Measurements from ENCODE around the gene SMYD3. TPM values are rescaled to one million over a fixed set of nuclear protein-coding genes. Genes with fewer than 3 reads are reported as not detected.

Gene SMYD3
- total RNA-seq, 1 experiment from 2014 or later = 29.6 TPM

DNA sequence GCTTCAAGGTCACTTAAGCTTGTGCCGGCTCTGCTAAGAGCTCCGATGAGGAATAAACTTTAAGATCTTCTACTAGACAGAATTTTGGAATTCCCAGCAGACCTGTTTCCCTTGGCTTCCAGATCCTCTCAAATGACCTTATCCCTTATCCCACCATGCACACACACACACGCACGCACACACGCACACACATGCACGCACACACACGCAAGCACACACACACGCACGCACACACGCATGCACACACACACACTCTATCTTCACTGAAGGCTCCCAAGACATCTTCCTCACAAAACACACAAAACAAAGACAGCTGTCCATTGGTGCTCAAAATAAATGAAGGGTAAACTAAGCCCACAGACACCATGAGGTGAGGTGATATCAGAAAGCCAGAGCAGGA lies 692.4 kb downstream of the SMYD3 start:
- Histone ChIP-seq H3K27ac (no peak overlapping the region), H3F3A (ENCODE audit: insufficient read depth, low read depth) (no peaks in the 10 kb centered on the region), H3K79me2 (ENCODE audit: low read depth) (no peaks in the 10 kb centered on the region), H3K4me2 (no peak overlapping the region), H3K4me3 (no peak overlapping the region), H3K27me3 (ENCODE audit: insufficient read depth, low read depth) (no peaks in the 10 kb centered on the region), H2AFZ (no peak overlapping the region), H3K9me2 (ENCODE audit: insufficient read depth) (no peaks in the 10 kb centered on the region), H3K4me1 (replicated peaks; ENCODE audit: insufficient read depth) (no peaks in the 10 kb centered on the region), H3K9me3 (ENCODE audit: insufficient read depth, low read depth) (no peaks in the 10 kb centered on the region), H3K36me3 (ENCODE audit: low read depth) (no peaks in the 10 kb centered on the region), H4K20me1 (ENCODE audit: insufficient read depth) (no peaks in the 10 kb centered on the region)
- POLR2A ChIA-PET (ENCODE audit: unreplicated experiment) = no interaction called here
- DNase-seq = no peak
- no peak for TF ChIP-seq EZH2 (IDR thresholded peaks at IDR 0.05; ENCODE audit: low read depth)
- TF ChIP-seq, protein P1, sequence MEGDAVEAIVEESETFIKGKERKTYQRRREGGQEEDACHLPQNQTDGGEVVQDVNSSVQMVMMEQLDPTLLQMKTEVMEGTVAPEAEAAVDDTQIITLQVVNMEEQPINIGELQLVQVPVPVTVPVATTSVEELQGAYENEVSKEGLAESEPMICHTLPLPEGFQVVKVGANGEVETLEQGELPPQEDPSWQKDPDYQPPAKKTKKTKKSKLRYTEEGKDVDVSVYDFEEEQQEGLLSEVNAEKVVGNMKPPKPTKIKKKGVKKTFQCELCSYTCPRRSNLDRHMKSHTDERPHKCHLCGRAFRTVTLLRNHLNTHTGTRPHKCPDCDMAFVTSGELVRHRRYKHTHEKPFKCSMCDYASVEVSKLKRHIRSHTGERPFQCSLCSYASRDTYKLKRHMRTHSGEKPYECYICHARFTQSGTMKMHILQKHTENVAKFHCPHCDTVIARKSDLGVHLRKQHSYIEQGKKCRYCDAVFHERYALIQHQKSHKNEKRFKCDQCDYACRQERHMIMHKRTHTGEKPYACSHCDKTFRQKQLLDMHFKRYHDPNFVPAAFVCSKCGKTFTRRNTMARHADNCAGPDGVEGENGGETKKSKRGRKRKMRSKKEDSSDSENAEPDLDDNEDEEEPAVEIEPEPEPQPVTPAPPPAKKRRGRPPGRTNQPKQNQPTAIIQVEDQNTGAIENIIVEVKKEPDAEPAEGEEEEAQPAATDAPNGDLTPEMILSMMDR (conservative IDR thresholded peaks at IDR 0.05) = no peak
- no TSS peak for BruUV-seq (replicated peaks)
- CTCF ChIA-PET = no interaction called here
- intact Hi-C loops (cut with micrococcal nuclease; ENCODE audit: unreplicated experiment) = no loop called here

GRCh38 chr1:245812278-245812677 lies 694.8 kb downstream of the SMYD3 start:
- TF ChIP-seq, protein P1 (conservative IDR thresholded peaks at IDR 0.05) = no peak
- no peak for TF ChIP-seq EZH2 (IDR thresholded peaks at IDR 0.05; ENCODE audit: low read depth)
- Histone ChIP-seq H3K27me3 (ENCODE audit: insufficient read depth, low read depth) (no peaks in the 10 kb centered on the region), H3K4me1 (replicated peaks; ENCODE audit: insufficient read depth) (no peaks in the 10 kb centered on the region), H3K27ac (no peak overlapping the region), H3F3A (ENCODE audit: insufficient read depth, low read depth) (no peaks in the 10 kb centered on the region), H3K4me2 (no peak overlapping the region), H2AFZ (no peak overlapping the region), H3K79me2 (ENCODE audit: low read depth) (no peaks in the 10 kb centered on the region), H3K9me2 (ENCODE audit: insufficient read depth) (no peaks in the 10 kb centered on the region), H3K36me3 (ENCODE audit: low read depth) (no peaks in the 10 kb centered on the region), H3K4me3 (no peak overlapping the region), H4K20me1 (ENCODE audit: insufficient read depth) (no peaks in the 10 kb centered on the region), H3K9me3 (ENCODE audit: insufficient read depth, low read depth) (no peaks in the 10 kb centered on the region)
- no TSS peak for BruUV-seq (replicated peaks)
- CTCF ChIA-PET = no interaction called here
- POLR2A ChIA-PET (ENCODE audit: unreplicated experiment) = no interaction called here
- DNase-seq = no peak
- intact Hi-C loops (cut with micrococcal nuclease; ENCODE audit: unreplicated experiment) = no loop called here

DNA sequence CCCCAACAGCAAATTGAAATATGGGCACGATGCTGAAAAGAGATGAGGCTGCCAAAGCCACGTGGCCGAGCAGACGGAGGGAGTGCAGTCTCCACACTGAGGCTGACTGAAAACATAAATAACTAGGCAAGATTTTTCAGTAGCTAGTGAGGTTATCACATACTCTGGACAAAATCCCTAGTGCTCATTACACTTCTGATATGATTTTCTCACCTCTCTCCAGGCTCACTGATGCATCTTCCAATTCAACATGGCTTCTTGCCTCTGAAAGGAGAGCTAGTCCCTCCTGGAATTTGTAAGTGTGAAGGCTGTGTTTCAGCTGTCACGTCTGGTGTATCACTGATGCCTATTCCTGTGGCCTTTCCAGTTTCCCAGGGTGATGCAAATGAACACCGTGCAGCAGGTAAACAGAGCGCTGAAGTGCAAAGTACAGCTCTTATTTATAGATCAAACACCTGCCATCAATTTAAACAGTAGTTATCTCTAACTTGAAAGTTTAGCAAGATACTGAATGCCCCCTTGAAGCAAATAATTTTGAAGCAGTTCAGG lies 696.2 kb downstream of the SMYD3 start:
- H3K4me2 ChIP-seq = no peak overlapping the region
- no peak overlapping the region for H3K4me3 ChIP-seq
- DNase-seq = no peak
- H3K9me2 ChIP-seq (ENCODE audit: insufficient read depth) = no peaks in the 10 kb centered on the region
- H3K79me2 ChIP-seq (ENCODE audit: low read depth) = no peaks in the 10 kb centered on the region
- H3K9me3 ChIP-seq (ENCODE audit: insufficient read depth, low read depth) = no peaks in the 10 kb centered on the region
- no peaks in the 10 kb centered on the region for H3K4me1 ChIP-seq (replicated peaks; ENCODE audit: insufficient read depth)
- no peak overlapping the region for H2AFZ ChIP-seq
- no peaks in the 10 kb centered on the region for H3K36me3 ChIP-seq (ENCODE audit: low read depth)
- no TSS peak for BruUV-seq (replicated peaks)
- H3K27ac ChIP-seq = no peak overlapping the region
- intact Hi-C loops (cut with micrococcal nuclease; ENCODE audit: unreplicated experiment) = no loop called here
- H4K20me1 ChIP-seq (ENCODE audit: insufficient read depth) = no peaks in the 10 kb centered on the region
- POLR2A ChIA-PET (ENCODE audit: unreplicated experiment) = interaction anchor here (0.6 kb wide), 1 partner anchor 324 kb away, joined by 4 read pairs; no protein-coding TSS in a partner anchor
- no peaks in the 10 kb centered on the region for H3F3A ChIP-seq (ENCODE audit: insufficient read depth, low read depth)
- CTCF ChIA-PET = no interaction called here
- H3K27me3 ChIP-seq (ENCODE audit: insufficient read depth, low read depth) = no peaks in the 10 kb centered on the region
- no peak for TF ChIP-seq EZH2 (IDR thresholded peaks at IDR 0.05; ENCODE audit: low read depth)
- TF ChIP-seq, protein P1 (conservative IDR thresholded peaks at IDR 0.05) = no peak
